ENCODE measurements around the gene LRRC70.
"Not testable (repeated sequence)": the region's sequence is repeated elsewhere in the genome, so short reads cannot be mapped to it uniquely, and the experiment has no call there.

LRRC70 gene

GRCh38 chr5:62608529-62609511 lies 30.2 kb downstream of the LRRC70 start:
- DNase-seq: no peak

- no peak for DNase-seq
Observed at GRCh38 chr5:62614355-62614754, 35.7 kb downstream of the LRRC70 start.

GRCh38 chr5:62616615-62617277 lies 38.1 kb downstream of the LRRC70 start:
- DNase-seq: no peak

- no peak for DNase-seq
Observed at GRCh38 chr5:62617943-62618342, 39.3 kb downstream of the LRRC70 start.

- DNase-seq: no peak
Observed at GRCh38 chr5:62620761-62621160, 42.1 kb downstream of the LRRC70 start.

GRCh38 chr5:62621280-62621679 lies 42.7 kb downstream of the LRRC70 start:
- DNase-seq: no peak

- DNase-seq: no peak
Observed at GRCh38 chr5:62623271-62623670, 44.7 kb downstream of the LRRC70 start.

GRCh38 chr5:62624436-62624835 lies 45.8 kb downstream of the LRRC70 start:
- not testable (repeated sequence) for DNase-seq

GRCh38 chr5:62626534-62626933 lies 47.9 kb downstream of the LRRC70 start:
- no peak for DNase-seq

- DNase-seq: no peak
Observed at GRCh38 chr5:62627121-62627520, 48.5 kb downstream of the LRRC70 start.

- DNase-seq: no peak
Observed at GRCh38 chr5:62627901-62628300, 49.3 kb downstream of the LRRC70 start.
